ENCODE measurements around the gene KDELR1. TPM values are rescaled to one million over a fixed set of nuclear protein-coding genes. Genes with fewer than 3 reads are reported as not detected.

Gene KDELR1
- total and polyA plus RNA-seq, 2 of the 13 experiments (the other 11 are each of a cell fraction or from before 2014, with no cell fraction given): 134 to 185 TPM

DNA sequence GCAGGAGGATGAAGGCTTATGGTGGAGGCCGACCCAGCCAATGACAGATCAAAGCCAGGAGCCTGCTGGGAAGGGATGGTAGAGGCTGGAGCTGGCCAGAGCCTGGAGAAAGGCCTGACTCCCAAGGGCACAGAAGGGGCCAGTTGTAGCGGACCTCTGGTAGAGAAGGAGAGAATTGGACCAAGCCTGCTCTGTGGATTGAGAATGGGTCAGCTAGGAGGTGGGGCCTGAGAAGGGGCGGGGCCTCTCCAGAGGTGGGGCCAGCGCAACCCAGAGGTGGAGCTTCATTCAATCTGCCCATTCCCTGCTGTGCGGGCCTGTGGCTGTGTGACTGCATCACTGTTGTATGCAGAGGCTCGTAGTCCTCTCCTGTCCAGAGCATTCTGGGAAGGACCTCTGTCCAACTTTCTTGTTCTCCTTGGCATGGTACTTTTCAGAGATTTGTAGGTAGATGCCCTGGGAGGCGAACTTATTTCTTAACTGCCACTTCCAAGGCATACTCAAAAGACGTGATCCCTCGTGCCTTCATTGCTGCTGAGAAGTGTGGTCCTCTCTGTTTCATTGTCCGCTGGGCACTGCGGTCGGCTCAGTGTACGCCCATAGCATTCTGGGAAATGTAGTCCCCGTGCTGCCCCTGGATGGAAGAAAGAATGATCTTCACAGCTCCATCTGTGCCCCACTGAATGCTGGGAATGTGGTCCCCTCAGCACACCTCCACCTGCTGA, 8.8 kb upstream of the KDELR1 start (continued):
- TF ChIP-seq ZNF263 (CRISPR knock-in tag; IDR thresholded peaks at IDR 0.05) (0 out of 2 replicates have a peak, but pooled peaks have one; percentile 18), BRF2 (CRISPR knock-in tag; IDR thresholded peaks at IDR 0.05) (no peak), LCORL (IDR thresholded peaks at IDR 0.05) (no peak), LCORL (CRISPR knock-in tag; IDR thresholded peaks at IDR 0.05) (no peak), ZNF24 (IDR thresholded peaks at IDR 0.05) (no peak), SETDB1 (CRISPR knock-in tag; IDR thresholded peaks at IDR 0.05; ENCODE audit: borderline replicate concordance) (no peak), TBP (CRISPR knock-in tag; IDR thresholded peaks at IDR 0.05) (no peak), ASH2L (IDR thresholded peaks at IDR 0.05; ENCODE audit: insufficient read length, low read depth, low read length) (no peak), SOX5 (CRISPR knock-in tag; IDR thresholded peaks at IDR 0.05; ENCODE audit: borderline replicate concordance) (0 out of 2 replicates have a peak, but pooled peaks have one; percentile 30), ZNF607 (CRISPR knock-in tag; IDR thresholded peaks at IDR 0.05; ENCODE audit: borderline replicate concordance) (0 out of 2 replicates have a peak, but pooled peaks have one; percentile 60), ZNF572 (CRISPR knock-in tag; IDR thresholded peaks at IDR 0.05) (no peak), KDM5A (IDR thresholded peaks at IDR 0.05; ENCODE audit: borderline replicate concordance, low read length) (no peak), RORA (CRISPR knock-in tag; IDR thresholded peaks at IDR 0.05) (no peak), ZNF205 (CRISPR knock-in tag; IDR thresholded peaks at IDR 0.05) (no peak), MAZ (IDR thresholded peaks at IDR 0.05; ENCODE audit: borderline replicate concordance, low read depth, low read length) (no peak), MAZ (CRISPR knock-in tag; IDR thresholded peaks at IDR 0.05; ENCODE audit: low read depth) (no peak), SP4 (CRISPR knock-in tag; IDR thresholded peaks at IDR 0.05) (peak; percentile 68; the same call in 1 of the 2 replicates), ZFAT (CRISPR knock-in tag; conservative IDR thresholded peaks at IDR 0.05) (no peak), ZNF225 (CRISPR knock-in tag; IDR thresholded peaks at IDR 0.05) (no peak), XBP1 (CRISPR knock-in tag; IDR thresholded peaks at IDR 0.05) (no peak), SIX1 (CRISPR knock-in tag; IDR thresholded peaks at IDR 0.05; ENCODE audit: borderline replicate concordance) (no peak), ZNF333 (CRISPR knock-in tag; IDR thresholded peaks at IDR 0.05; ENCODE audit: borderline replicate concordance) (no peak), ZNF563 (CRISPR knock-in tag; IDR thresholded peaks at IDR 0.05) (no peak), ZFP36L1 (CRISPR knock-in tag; IDR thresholded peaks at IDR 0.05) (no peak), ZNF3 (CRISPR knock-in tag; IDR thresholded peaks at IDR 0.05) (no peak), ZNF256 (CRISPR knock-in tag; conservative IDR thresholded peaks at IDR 0.05) (no peak), MED8 (CRISPR knock-in tag; IDR thresholded peaks at IDR 0.05; ENCODE audit: insufficient replicate concordance) (no peak), RXRA (CRISPR knock-in tag; IDR thresholded peaks at IDR 0.05) (peak; percentile 27; the same call in 1 of the 2 replicates), ZNF337 (CRISPR knock-in tag; IDR thresholded peaks at IDR 0.05; ENCODE audit: borderline replicate concordance, low read depth) (no peak), SCMH1 (CRISPR knock-in tag; IDR thresholded peaks at IDR 0.05; ENCODE audit: borderline replicate concordance) (no peak)
- TF ChIP-seq, protein P1, sequence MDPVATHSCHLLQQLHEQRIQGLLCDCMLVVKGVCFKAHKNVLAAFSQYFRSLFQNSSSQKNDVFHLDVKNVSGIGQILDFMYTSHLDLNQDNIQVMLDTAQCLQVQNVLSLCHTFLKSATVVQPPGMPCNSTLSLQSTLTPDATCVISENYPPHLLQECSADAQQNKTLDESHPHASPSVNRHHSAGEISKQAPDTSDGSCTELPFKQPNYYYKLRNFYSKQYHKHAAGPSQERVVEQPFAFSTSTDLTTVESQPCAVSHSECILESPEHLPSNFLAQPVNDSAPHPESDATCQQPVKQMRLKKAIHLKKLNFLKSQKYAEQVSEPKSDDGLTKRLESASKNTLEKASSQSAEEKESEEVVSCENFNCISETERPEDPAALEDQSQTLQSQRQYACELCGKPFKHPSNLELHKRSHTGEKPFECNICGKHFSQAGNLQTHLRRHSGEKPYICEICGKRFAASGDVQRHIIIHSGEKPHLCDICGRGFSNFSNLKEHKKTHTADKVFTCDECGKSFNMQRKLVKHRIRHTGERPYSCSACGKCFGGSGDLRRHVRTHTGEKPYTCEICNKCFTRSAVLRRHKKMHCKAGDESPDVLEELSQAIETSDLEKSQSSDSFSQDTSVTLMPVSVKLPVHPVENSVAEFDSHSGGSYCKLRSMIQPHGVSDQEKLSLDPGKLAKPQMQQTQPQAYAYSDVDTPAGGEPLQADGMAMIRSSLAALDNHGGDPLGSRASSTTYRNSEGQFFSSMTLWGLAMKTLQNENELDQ (CRISPR knock-in tag; IDR thresholded peaks at IDR 0.05; ENCODE audit: borderline replicate concordance): no peak

Data from HepG2 (cell line).